Mammary epithelial cell (primary cell): ENCODE results near the gene BTBD7.

Source experiments
- CTCF ChIP-seq, 2 donors: IDR thresholded peaks in 1 of 2; conservative IDR thresholded peaks in 1 of 2; 2 replicates each; pipeline ENCODE4 v1.5.1; 2011 to 2012; ENCODE audit warnings: inconsistent platforms in 2 of 2, low read length in 2 of 2, mild to moderate bottlenecking in 2 of 2, control low read depth in 1 of 2, low read depth in 1 of 2; ENCODE audit not compliant: insufficient read depth in 1 of 2; ENCODE audit errors: extremely low read depth in 1 of 2
- EZH2 ChIP-seq: IDR thresholded peaks from 2 replicates; pipeline ENCODE4 v1.6.1; 2012; ENCODE audit warnings: low read length, inconsistent platforms, borderline replicate concordance

- TF ChIP-seq CTCF (conservative IDR thresholded peaks at IDR 0.05 in 1 of 2, IDR thresholded peaks at IDR 0.05 in 1 of 2; ENCODE audit: extremely low read depth in 1 of 2, insufficient read depth in 1 of 2, low read depth in 1 of 2, low read length in 2 of 2) = no peak
- TF ChIP-seq EZH2 = no peak
Measured at GRCh38 chr14:93299416-93299815, 33.4 kb downstream of the BTBD7 start.
